22Rv1 (cell line): ENCODE data around the gene KCNJ1.

Source experiments
- H3K27ac ChIP-seq: fragments of 450-650 bp; 2 replicates; pipeline ENCODE4 v1.5.1; 2017
- ZFX ChIP-seq: fragments of 450-650 bp; IDR thresholded peaks from 2 replicates; pipeline ENCODE4 v1.6.1; 2017; ENCODE audit warnings: antibody characterized with exemption, borderline replicate concordance
- TF ChIP-seq, protein P1 (sequence below): fragments of 450-650 bp; IDR thresholded peaks from 2 replicates; pipeline ENCODE4 v1.5.1; 2017; ENCODE audit warnings: mild to moderate bottlenecking

KCNJ1 gene

GRCh38 chr11:128911239-128911638 is 44.1 kb upstream of the KCNJ1 start:
- H3K27ac ChIP-seq, result no peak overlapping the region
- no peak for TF ChIP-seq ZFX
- TF ChIP-seq, protein P1, sequence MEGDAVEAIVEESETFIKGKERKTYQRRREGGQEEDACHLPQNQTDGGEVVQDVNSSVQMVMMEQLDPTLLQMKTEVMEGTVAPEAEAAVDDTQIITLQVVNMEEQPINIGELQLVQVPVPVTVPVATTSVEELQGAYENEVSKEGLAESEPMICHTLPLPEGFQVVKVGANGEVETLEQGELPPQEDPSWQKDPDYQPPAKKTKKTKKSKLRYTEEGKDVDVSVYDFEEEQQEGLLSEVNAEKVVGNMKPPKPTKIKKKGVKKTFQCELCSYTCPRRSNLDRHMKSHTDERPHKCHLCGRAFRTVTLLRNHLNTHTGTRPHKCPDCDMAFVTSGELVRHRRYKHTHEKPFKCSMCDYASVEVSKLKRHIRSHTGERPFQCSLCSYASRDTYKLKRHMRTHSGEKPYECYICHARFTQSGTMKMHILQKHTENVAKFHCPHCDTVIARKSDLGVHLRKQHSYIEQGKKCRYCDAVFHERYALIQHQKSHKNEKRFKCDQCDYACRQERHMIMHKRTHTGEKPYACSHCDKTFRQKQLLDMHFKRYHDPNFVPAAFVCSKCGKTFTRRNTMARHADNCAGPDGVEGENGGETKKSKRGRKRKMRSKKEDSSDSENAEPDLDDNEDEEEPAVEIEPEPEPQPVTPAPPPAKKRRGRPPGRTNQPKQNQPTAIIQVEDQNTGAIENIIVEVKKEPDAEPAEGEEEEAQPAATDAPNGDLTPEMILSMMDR, result no peak

DNA sequence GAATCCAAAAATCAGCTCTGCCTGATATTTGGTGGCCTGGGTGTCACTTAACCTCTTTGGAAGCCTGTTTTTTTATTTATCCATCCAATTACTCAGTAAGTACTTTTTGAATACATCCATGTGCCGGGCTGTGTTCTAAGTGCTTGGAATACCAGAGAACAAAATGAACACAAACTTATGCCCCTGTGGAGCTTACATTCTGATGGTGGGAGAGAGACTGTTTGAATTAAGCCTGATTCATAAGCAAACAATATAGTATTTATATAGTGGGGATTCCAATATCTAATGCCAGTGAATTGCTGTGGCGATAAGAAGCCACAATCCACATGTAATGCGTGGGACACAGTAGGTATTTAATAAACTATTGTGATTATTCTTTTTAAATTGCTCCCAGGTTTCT is 43.5 kb upstream of the KCNJ1 start:
- TF ChIP-seq ZFX, result no peak
- TF ChIP-seq, protein P1, result no peak
- H3K27ac ChIP-seq, result no peak overlapping the region

GRCh38 chr11:128909438-128910125 is 42.5 kb upstream of the KCNJ1 start:
- no peak for TF ChIP-seq ZFX
- TF ChIP-seq, protein P1, result no peak
- H3K27ac ChIP-seq, result no peak overlapping the region

DNA sequence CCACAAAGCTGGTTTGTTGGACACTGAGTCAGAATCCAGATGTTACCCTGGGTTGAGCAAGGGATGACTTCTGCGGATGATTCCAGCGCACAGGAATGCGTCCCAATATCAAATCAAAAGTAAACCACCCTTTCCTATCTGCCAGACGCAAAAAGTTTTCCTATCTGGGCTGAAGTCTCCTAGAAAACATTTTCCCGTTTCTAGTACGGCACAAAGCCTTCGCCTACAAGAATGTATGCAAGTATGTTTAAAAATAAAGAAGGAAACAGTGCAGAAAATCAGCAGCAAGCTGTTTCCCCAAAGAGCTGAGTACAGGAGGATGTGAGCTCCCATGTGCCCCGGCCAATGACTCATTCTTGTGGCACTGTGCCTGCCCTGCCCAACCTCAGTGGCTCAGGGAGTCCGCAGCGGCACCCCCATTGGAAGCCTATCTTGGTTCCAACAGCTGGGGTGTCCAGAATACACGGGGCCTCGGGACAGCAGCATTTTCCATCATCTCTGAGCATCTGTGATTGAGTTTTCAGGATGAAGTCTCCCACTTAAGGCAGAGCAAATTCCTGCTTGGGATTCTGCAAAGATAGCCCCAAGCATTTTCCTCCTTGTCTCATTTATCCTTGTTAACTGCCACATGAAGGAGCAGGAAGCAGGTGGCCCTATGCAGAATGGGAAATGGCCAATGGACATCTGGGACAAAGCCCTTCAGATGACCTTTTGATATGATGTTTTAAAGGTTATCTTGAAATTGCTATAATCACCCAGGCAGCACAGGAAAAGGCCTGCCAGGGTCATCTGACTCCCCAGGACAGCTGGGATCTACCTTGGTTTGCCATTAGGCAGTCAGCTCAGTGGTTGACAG is 41.5 kb upstream of the KCNJ1 start:
- no peak overlapping the region for H3K27ac ChIP-seq
- no peak for TF ChIP-seq ZFX
- TF ChIP-seq, protein P1, result no peak

GRCh38 chr11:128907585-128907984 is 40.5 kb upstream of the KCNJ1 start:
- no peak for TF ChIP-seq ZFX
- TF ChIP-seq, protein P1, result no peak
- no peak overlapping the region for H3K27ac ChIP-seq

DNA sequence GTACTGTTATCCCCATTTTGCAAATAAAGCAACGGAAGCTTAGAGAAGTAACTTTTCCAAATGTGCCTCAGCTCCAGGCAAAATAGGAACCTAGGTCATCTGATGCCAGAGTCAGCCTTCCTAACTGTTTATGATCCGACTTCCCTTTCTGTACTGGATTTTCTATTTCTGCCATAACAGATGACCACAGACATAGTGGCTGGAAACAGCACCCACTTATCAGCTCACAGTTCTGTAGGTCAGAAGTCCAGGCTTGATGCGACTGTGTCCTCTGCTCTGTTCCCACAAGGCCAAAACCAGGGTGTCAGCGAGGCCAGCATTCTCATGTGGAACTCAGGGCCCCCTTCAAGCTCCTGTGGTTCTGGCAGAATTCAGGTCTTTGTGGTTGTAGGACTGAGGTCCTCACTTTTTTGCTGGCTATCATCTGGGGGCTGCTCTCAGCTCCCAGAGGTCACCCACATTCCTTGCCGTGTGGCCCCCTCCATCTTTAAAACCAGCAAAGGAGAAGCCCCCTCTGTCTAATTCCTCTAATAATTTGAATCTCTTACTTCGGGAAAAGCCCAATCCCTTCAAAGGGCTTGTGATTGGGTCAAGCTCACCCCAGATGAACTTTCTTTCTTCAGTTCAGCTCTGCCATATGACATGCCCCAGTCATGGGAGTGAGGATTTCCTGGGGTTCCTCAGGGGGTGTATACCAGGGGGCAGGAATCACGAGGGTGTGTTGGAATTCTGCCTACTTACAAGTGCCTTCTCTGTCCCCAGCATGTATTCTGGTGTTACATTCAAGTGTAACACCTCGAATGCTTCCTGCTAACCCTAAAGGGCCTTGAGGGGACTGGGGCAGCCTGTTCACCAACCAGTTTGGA is 39.3 kb upstream of the KCNJ1 start:
- no peak for TF ChIP-seq ZFX
- TF ChIP-seq, protein P1, result peak; percentile 38
- no peak overlapping the region for H3K27ac ChIP-seq
